GM10248 (cell line): ENCODE data around the gene TACO1.

Experiments
- CTCF ChIA-PET: fragments of 300-600 bp; sonication (Branson Sonifier 250); formaldehyde crosslinking; extraction: SDS; loops from one replicate; lab custom pipeline; 2021; ENCODE audit warnings: antibody characterized with exemption; lab: Yijun Ruan, JAX
- POLR2A ChIA-PET: fragments of 350-650 bp; sonication (Branson Sonifier 250); formaldehyde crosslinking; extraction: SDS; loops from one replicate; lab custom pipeline; 2020; ENCODE audit warnings: antibody characterized with exemption; lab: Yijun Ruan, JAX
- DNase-seq: peaks from one replicate; pipeline ENCODE4 v3.0.0; 2012; ENCODE audit errors: extremely low spot score
- CTCF ChIP-seq: IDR thresholded peaks from 2 replicates; pipeline ENCODE4 v1.5.1; 2012; ENCODE audit warnings: mild to moderate bottlenecking, low read depth; ENCODE audit errors: extremely low read depth, missing control alignments, control extremely low read depth

The TACO1 gene

GRCh38 chr17:63657786-63658185 lies 57.1 kb downstream of the TACO1 start:
- DNase-seq = no peak
- ChIA-PET POLR2A (no interaction called here), CTCF (interaction anchor here (1.1 to 1.5 kb wide), 3 partner anchors 8 to 191 kb away, joined by 3 to 4 read pairs (median 3); no protein-coding TSS in a partner anchor)
- no peak for TF ChIP-seq CTCF
